ENCODE results near the gene CCDC7.

GRCh38 chr10:32454148-32454547 lies 8.2 kb downstream of the CCDC7 start:
- no peak for TF ChIP-seq POLR2AphosphoS5 (IDR thresholded peaks at IDR 0.05; ENCODE audit: low read depth, low read length)
- TF ChIP-seq TAF1 (IDR thresholded peaks at IDR 0.05; ENCODE audit: borderline replicate concordance, low read depth, low read length) = no peak

Data from GM12892 (cell line).